Measurements from ENCODE around the gene ARMC3. TPM values are rescaled to one million over a fixed set of nuclear protein-coding genes. Genes with fewer than 3 reads are reported as not detected.
"Not testable (repeated sequence)": the region's sequence is repeated elsewhere in the genome, so short reads cannot be mapped to it uniquely, and the experiment has no call there.

The ARMC3 gene
- total RNA-seq, 1 donor from 2014 or later = 3.3 TPM

GRCh38 chr10:23067939-23068775, 140.3 kb downstream of the ARMC3 start:
- DNase-seq (ENCODE audit: low spot score in 2 of 2) (peak; percentile 43 to 51), FAIRE-seq (no peak)

- DNase-seq (ENCODE audit: low spot score in 2 of 2) (no peak), FAIRE-seq (no peak)
Measured at GRCh38 chr10:23069019-23069815, 141.4 kb downstream of the ARMC3 start.

GRCh38 chr10:23070092-23070912, 142.4 kb downstream of the ARMC3 start:
- not testable (repeated sequence) for DNase-seq (ENCODE audit: low spot score in 2 of 2)

GRCh38 chr10:23070913-23071218, 143.0 kb downstream of the ARMC3 start:
- DNase-seq (ENCODE audit: low spot score in 2 of 2) (no peak), FAIRE-seq (no peak)

More at GRCh38 chr10:23070092-23070912, 142.4 kb downstream of the ARMC3 start:
- FAIRE-seq = not testable (repeated sequence)

- DNase-seq (ENCODE audit: low spot score in 2 of 2); FAIRE-seq: not testable (repeated sequence)
Measured at GRCh38 chr10:23072593-23072992, 144.7 kb downstream of the ARMC3 start.

GRCh38 chr10:23073527-23073926, 145.7 kb downstream of the ARMC3 start:
- no peak for FAIRE-seq

GRCh38 chr10:23075672-23076071, 147.8 kb downstream of the ARMC3 start:
- no peak for DNase-seq (ENCODE audit: low spot score in 2 of 2)
- FAIRE-seq = no peak

More at GRCh38 chr10:23073527-23073926, 145.7 kb downstream of the ARMC3 start:
- no peak for DNase-seq (ENCODE audit: low spot score in 2 of 2)

GRCh38 chr10:23078114-23078513, 150.3 kb downstream of the ARMC3 start:
- FAIRE-seq = no peak

GRCh38 chr10:23079700-23080099, 151.8 kb downstream of the ARMC3 start:
- no peak for FAIRE-seq
- DNase-seq (ENCODE audit: low spot score in 2 of 2) = no peak

More at GRCh38 chr10:23078114-23078513, 150.3 kb downstream of the ARMC3 start:
- DNase-seq (ENCODE audit: low spot score in 2 of 2) = no peak

- FAIRE-seq = no peak
- no peak for DNase-seq (ENCODE audit: low spot score in 2 of 2)
Measured at GRCh38 chr10:23080262-23080661, 152.4 kb downstream of the ARMC3 start.

GRCh38 chr10:23081221-23081750, 153.4 kb downstream of the ARMC3 start:
- DNase-seq (ENCODE audit: low spot score in 2 of 2) = no peak
- FAIRE-seq = no peak

- DNase-seq (ENCODE audit: low spot score in 2 of 2) (no peak), FAIRE-seq (no peak)
Measured at GRCh38 chr10:23081891-23082290, 154.0 kb downstream of the ARMC3 start.

Small RNA genes within 50 kb of the gene (small RNA-seq; reads per million reads assigned to genes)
- gene RNA5SP304 = not detected

Other genes starting within 250 kb of the ARMC3 start
- 56.7 TPM for gene PIP4K2A, start 213.5 kb upstream of the ARMC3 start, total RNA-seq
- gene MSRB2, start 167.5 kb downstream of the ARMC3 start, total RNA-seq = 20.4 TPM

Measured in frontal cortex (tissue), 4 donors.